RWPE1 (cell line): ENCODE results near the gene PXDN.
"Not testable (repeated sequence)": the region's sequence is repeated elsewhere in the genome, so short reads cannot be mapped to it uniquely, and the experiment has no call there.

Experiments
- CTCF ChIA-PET: fragments of 350-600 bp; sonication (Branson Sonifier 250); formaldehyde crosslinking; extraction: SDS; loops from one replicate; lab custom pipeline; 2021; lab: Yijun Ruan, JAX
- POLR2A ChIA-PET: fragments of 400-600 bp; formaldehyde crosslinking; extraction: SDS; loops from one replicate; lab custom pipeline; 2020; ENCODE audit warnings: antibody characterized with exemption; ENCODE audit not compliant: low non-redundant PET; lab: Yijun Ruan, JAX
- DNase-seq: peaks from one replicate; pipeline ENCODE4 v3.0.0; 2012; ENCODE audit warnings: low spot score
- H3K27ac ChIP-seq: fragments of 450-650 bp; 2 replicates; pipeline ENCODE4 v1.5.1; 2017
- TF ChIP-seq, protein P1 (sequence below): fragments of 450-650 bp; conservative IDR thresholded peaks from 2 replicates; pipeline ENCODE4 v1.5.1; 2017; ENCODE audit warnings: low read depth, mild to moderate bottlenecking

PXDN gene

GRCh38 chr2:1784087-1784486 lies 39.8 kb upstream of the PXDN start:
- no peak for DNase-seq
- ChIA-PET POLR2A (no interaction called here), CTCF (interaction anchor here (0.6 to 1.7 kb wide), 2 partner anchors 14 to 915 kb away, joined by 4 read pairs; no protein-coding TSS in a partner anchor)
- TF ChIP-seq, protein P1, sequence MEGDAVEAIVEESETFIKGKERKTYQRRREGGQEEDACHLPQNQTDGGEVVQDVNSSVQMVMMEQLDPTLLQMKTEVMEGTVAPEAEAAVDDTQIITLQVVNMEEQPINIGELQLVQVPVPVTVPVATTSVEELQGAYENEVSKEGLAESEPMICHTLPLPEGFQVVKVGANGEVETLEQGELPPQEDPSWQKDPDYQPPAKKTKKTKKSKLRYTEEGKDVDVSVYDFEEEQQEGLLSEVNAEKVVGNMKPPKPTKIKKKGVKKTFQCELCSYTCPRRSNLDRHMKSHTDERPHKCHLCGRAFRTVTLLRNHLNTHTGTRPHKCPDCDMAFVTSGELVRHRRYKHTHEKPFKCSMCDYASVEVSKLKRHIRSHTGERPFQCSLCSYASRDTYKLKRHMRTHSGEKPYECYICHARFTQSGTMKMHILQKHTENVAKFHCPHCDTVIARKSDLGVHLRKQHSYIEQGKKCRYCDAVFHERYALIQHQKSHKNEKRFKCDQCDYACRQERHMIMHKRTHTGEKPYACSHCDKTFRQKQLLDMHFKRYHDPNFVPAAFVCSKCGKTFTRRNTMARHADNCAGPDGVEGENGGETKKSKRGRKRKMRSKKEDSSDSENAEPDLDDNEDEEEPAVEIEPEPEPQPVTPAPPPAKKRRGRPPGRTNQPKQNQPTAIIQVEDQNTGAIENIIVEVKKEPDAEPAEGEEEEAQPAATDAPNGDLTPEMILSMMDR = no peak
- H3K27ac ChIP-seq = no peak overlapping the region

- POLR2A ChIA-PET = no interaction called here
Measured at GRCh38 chr2:1782514-1782913, 38.2 kb upstream of the PXDN start.

GRCh38 chr2:1781291-1782080 lies 37.2 kb upstream of the PXDN start:
- H3K27ac ChIP-seq = no peak overlapping the region
- no peak for DNase-seq
- ChIA-PET POLR2A (no interaction called here), CTCF (no interaction called here)
- TF ChIP-seq, protein P1 = no peak

More at GRCh38 chr2:1782514-1782913, 38.2 kb upstream of the PXDN start:
- CTCF ChIA-PET = interaction anchor here (1.7 kb wide), 1 partner anchor 13 kb away, joined by 4 read pairs; no protein-coding TSS in a partner anchor
- TF ChIP-seq, protein P1 = no peak
- no peak overlapping the region for H3K27ac ChIP-seq
- no peak for DNase-seq

GRCh38 chr2:1780693-1781092 lies 36.4 kb upstream of the PXDN start:
- no peak for DNase-seq
- CTCF ChIA-PET = no interaction called here
- POLR2A ChIA-PET = no interaction called here
- TF ChIP-seq, protein P1 = no peak
- H3K27ac ChIP-seq = no peak overlapping the region

DNA sequence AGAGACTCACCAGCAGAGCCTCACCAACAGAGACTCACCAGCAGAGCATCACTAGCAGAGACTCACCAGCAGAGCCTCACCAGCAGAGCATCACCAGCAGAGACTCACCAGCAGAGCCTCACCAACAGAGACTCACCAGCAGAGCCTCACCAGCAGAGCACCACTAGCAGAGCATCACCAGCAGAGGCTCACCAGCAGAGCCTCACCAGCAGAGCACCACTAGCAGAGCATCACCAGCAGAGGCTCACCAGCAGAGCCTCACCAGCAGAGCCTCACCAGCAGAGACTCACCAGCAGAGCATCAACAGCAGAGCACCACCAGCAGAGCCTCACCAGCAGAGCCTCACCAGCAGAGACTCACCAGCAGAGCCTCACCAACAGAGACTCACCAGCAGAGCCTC lies 35.7 kb upstream of the PXDN start:
- POLR2A ChIA-PET, DNase-seq, CTCF ChIA-PET, H3K27ac ChIP-seq: not testable (repeated sequence)

DNA sequence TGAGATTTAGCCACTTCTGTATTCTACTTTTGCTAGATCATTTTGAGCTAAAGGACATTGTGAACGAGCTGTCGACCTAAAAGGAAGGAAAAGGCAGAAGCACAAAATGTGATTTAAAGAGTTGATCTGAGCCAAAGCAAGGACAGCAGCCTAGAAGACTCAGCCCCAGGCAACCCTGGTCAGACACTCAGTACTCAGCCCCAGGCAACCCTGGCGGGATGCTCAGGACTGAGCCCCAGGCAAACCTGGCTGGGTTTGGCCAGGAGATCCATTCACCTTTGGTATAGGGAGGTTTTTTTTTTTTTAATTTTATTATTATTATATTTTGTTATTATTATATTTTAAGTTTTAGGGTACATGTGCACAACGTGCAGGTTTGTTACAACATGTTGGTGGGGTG lies 34.3 kb upstream of the PXDN start:
- no peak for DNase-seq
- POLR2A ChIA-PET = no interaction called here
- CTCF ChIA-PET = interaction anchor here (0.6 to 0.8 kb wide), 2 partner anchors 9 to 1996 kb away, joined by 3 to 4 read pairs; no protein-coding TSS in a partner anchor
- TF ChIP-seq, protein P1 = no peak
- H3K27ac ChIP-seq = no peak overlapping the region

DNA sequence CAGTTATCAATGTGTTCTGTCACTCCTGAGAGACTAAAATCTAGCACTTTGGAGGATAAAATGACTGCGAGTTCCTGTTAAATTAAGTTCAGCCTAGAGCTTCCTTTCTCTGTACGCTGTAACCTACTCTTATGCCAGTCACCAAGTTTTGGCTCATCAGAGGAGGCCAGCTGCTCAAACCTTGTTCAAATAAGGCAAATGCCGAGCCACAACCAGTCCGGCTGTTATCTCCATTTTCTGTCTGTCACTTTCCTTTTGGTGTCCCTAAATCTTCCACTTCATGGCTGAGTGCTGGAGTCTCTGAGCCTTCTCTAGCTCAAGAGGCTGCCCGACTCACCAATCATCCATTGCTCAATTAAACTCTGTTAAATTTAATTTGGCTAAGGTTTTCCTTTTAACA lies 33.5 kb upstream of the PXDN start:
- CTCF ChIA-PET = interaction anchor here (0.7 kb wide), 1 partner anchor 1656 kb away, joined by 3 read pairs; no protein-coding TSS in a partner anchor
- TF ChIP-seq, protein P1 = no peak
- DNase-seq = no peak
- H3K27ac ChIP-seq = no peak overlapping the region
- POLR2A ChIA-PET = no interaction called here
